HG03457 (cell line): ENCODE measurements around the gene PXDN.

ENCODE experiments used
- ATAC-seq: cut with Tn5 transposase; IDR thresholded peaks from one replicate; pipeline ENCODE4 v1.9.1; 2021; ENCODE audit warnings: moderate number of reproducible peaks; ENCODE audit not compliant: unreplicated experiment

The PXDN gene

GRCh38 chr2:1605102-1606045, 138.9 kb downstream of the PXDN start:
- no peak for ATAC-seq

GRCh38 chr2:1603521-1603920, 140.8 kb downstream of the PXDN start:
- ATAC-seq, result no peak

- ATAC-seq, result no peak
Measured at GRCh38 chr2:1603059-1603458, 141.3 kb downstream of the PXDN start.

- no peak for ATAC-seq
Measured at GRCh38 chr2:1602278-1603010, 141.9 kb downstream of the PXDN start.

- ATAC-seq, result no peak
Measured at GRCh38 chr2:1601471-1602277, 142.6 kb downstream of the PXDN start.

GRCh38 chr2:1601067-1601412, 143.3 kb downstream of the PXDN start:
- no peak for ATAC-seq

- no peak for ATAC-seq
Measured at GRCh38 chr2:1600191-1601066, 143.9 kb downstream of the PXDN start.

GRCh38 chr2:1599301-1600085, 144.8 kb downstream of the PXDN start:
- no peak for ATAC-seq

GRCh38 chr2:1598800-1599199, 145.5 kb downstream of the PXDN start:
- no peak for ATAC-seq

GRCh38 chr2:1598041-1598710, 146.1 kb downstream of the PXDN start:
- ATAC-seq, result no peak

GRCh38 chr2:1595274-1595673, 149.0 kb downstream of the PXDN start:
- ATAC-seq, result no peak

- ATAC-seq, result no peak
Measured at GRCh38 chr2:1594373-1595171, 149.7 kb downstream of the PXDN start.

GRCh38 chr2:1594123-1594372, 150.3 kb downstream of the PXDN start:
- no peak for ATAC-seq

GRCh38 chr2:1593371-1594122, 150.8 kb downstream of the PXDN start:
- no peak for ATAC-seq

GRCh38 chr2:1591978-1592907, 152.1 kb downstream of the PXDN start:
- ATAC-seq, result no peak

GRCh38 chr2:1591461-1591770, 152.9 kb downstream of the PXDN start:
- no peak for ATAC-seq
